GM21717 (cell line): Measurements from ENCODE around the gene LHPP.
A peak's percentile ranks its signal among the peaks of the same experiment; 100 is the strongest.
"Not testable (repeated sequence)": the region's sequence is repeated elsewhere in the genome, so short reads cannot be mapped to it uniquely, and the experiment has no call there.

Experiments used
- ATAC-seq: cut with Tn5 transposase; IDR thresholded peaks from one replicate; pipeline ENCODE4 v1.9.1; 2021; ENCODE audit warnings: mild to moderate bottlenecking, moderate library complexity; ENCODE audit not compliant: unreplicated experiment

Gene LHPP, protein sequence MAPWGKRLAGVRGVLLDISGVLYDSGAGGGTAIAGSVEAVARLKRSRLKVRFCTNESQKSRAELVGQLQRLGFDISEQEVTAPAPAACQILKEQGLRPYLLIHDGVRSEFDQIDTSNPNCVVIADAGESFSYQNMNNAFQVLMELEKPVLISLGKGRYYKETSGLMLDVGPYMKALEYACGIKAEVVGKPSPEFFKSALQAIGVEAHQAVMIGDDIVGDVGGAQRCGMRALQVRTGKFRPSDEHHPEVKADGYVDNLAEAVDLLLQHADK

GRCh38 chr10:124461642-124462347 is at the start of gene LHPP:
Gene LHPP (plus strand): TSS chr10:124461823. CDS start chr10:124461863, 40 bp downstream.
- peak; percentile 95 for ATAC-seq

DNA sequence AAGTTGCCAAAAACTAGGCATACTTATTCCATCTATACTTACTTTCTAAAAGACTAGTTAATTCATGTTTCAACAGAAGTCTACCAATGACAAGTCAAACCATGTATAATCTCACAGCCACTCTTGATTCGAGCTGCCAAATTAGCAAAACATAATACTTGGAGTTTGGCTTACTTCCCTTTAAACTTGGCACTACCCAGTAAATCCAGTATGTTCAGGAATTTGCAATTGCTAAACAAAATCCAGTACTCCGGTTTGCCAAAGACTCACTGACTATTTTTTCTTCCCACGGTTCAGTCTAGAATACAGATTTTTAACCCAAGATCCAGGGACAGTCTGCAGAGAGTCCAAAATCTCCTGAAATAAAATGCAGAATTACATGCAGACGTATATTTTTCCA is 47.5 kb upstream of the LHPP start:
- ATAC-seq = no peak

DNA sequence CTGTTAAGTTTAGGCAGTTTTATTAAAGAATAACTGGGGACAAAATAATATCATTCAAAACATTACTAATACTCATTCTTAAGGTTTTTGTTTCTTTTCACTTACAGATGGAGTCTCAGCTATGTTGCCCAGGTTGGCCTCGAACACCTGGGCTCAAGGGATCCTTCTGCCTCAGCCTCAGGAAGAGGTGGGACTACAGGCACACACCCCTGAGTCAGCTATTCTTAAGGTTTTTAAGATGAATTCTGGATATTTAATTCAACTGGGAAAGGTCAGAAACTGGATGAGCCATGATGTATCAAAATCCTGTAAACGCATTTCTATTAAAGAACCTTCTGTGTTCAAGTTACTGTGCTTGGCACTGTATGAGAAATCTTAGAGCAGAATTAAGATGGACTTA is 46.4 kb upstream of the LHPP start:
- ATAC-seq = no peak

- ATAC-seq = no peak
Measured at GRCh38 chr10:124416733-124417132, 44.9 kb upstream of the LHPP start.

GRCh38 chr10:124417895-124418725 is 43.5 kb upstream of the LHPP start:
- ATAC-seq = peak; percentile 37

- ATAC-seq = peak; percentile 95
Measured at GRCh38 chr10:124418726-124419501, 42.7 kb upstream of the LHPP start, which contains the start of gene OAT. Gene OAT (minus strand): TSS chr10:124418923. CDS start chr10:124412171, 6,752 bp downstream.

- no peak for ATAC-seq
Measured at GRCh38 chr10:124419635-124420034, 42.0 kb upstream of the LHPP start.

DNA sequence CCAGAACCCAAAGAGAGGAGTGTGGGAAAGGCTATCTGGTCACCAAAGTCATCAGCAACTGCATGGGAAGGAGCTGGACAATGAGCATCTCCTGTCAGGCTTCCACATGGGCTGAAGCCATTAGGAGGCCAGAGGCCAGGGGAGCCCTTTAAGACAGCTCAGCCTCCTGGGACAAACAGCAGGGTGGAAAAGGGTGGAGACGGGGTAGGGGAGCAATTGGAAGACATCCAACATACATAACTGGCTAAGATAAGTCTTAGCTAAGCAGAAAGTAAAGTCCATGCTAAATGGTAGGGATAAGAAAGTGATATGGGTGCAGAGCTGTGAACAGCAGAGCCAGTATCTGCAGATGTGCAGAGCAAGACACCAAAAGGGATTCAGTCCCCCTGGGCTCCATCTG is 41.4 kb upstream of the LHPP start:
- no peak for ATAC-seq

DNA sequence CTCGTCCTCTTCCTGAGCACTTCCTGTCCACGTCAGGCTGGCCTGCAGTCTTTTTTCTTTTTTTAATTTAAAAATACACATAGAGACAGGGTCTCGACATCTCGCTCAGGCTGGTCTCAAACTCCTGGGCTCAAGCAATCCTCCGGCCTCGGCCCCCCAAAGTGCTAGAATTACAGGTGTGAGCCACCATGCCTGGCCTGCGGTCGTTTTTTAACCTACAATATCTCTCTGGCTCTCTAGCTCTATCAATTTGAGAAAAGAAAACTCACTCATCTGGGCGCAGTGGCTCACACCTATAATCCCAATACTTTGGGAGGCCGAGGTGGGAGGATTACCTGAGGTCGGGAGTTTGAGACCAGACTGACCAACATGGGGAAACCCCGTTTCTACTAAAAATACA is 38.9 kb upstream of the LHPP start:
- no peak for ATAC-seq

DNA sequence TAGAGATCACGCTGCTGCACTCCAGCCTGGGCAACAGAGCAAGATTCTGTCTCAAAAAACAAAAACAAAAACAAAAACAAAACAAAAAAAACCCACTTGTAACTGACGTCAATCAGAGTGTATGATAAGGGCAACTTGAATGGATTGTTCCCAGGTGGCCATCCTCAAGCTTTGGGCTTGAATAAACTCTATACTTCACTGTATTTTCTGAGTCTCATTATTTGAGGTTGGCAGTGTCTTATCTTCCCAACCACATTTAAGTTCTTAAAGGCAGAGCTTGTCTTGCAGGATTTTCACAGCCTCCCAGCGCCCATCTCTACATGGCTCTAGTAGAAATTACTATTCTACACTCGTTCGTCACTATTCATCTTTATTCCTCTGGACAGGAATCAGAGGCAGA is 37.8 kb upstream of the LHPP start:
- no peak for ATAC-seq

- no peak for ATAC-seq
Measured at GRCh38 chr10:124425227-124425962, 36.2 kb upstream of the LHPP start.

DNA sequence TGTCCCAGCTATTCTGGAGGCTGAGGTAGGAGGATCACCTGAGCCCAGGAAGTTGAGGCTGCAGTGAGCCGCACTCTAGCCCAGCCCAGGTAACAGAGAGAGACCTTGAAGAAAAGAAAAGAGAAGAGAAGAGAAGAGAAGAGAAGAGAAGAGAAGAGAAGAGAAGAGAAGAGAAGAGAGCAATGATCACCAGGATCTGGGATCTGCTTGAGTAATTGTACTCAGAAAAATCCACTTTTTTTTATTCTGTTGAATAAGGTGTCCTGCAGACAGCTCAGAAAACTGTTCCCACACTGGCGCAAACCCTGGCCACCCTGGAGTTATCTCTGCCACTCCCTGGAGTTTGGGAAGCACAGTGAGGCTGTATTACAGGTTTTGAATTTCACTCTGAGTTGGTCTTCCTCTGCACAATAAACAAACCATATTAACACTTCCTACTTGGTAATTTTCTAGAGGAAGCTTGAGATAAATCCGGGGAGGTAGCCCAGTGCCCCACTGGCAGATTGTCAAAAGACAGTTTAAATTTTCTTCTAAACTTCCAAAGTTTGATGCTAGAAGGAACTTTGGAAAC is 33.3 kb upstream of the LHPP start:
- no peak for ATAC-seq

- ATAC-seq = no peak
Measured at GRCh38 chr10:124429576-124429975, 32.0 kb upstream of the LHPP start.

DNA sequence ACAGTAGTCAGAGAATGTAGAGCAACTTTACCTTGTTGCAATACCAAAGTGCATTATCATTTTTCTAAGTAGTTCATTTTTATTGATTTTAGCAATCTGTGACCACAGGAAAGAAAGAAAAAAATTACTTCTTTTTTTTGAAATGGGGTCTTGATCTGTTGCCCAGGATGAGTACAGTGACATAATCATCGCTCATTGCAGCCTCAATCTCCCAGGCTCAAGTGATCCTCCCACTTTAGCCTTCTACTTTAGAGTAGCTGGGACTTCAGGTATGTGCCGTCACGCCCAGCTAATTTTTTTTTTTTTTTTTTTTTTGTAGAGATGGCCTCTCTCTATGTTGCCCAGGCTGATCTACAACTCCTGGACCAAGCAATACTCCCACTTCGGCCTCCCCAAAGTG is 31.5 kb upstream of the LHPP start:
- no peak for ATAC-seq

DNA sequence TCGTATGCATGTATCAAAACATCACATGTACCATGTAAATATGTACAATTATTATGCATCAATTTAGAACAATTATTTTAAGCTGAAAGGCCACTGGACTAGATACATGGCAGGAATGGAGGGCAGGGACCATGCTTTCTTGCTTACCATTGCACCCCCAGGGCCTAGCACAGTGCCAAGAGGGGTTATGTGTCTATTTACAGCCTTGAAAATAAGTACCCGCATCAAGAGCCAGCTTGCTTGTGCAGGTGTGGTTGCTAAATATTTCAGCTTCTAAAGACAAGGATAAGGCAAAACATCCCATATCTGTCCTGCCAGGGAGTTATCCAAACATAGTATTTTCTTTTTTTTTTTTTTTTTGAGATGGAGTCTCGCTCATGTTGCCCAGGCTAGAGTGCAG is 28.2 kb upstream of the LHPP start:
- ATAC-seq = no peak

GRCh38 chr10:124435683-124436082 is 25.9 kb upstream of the LHPP start:
- ATAC-seq = not testable (repeated sequence)

DNA sequence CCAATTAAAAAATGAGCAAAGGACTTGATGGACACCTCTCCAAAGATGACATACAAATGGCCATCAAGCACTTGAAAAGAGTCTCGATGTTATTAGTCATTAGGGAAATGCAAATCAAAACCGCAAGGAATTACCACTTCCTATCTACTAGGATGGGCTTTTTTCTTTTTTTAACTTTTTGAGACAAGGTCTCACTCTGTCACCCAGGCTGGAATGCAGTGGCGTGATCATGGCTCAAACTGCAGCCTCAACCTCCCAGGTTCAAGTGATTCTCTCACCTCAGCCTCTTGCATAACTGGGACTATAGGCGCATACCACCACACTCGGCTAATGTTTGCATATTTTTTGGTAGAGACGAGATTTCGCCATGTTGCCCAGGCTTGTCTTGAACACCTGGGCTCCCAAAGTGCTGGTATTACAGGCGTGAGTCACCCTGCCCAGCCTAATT is 25.4 kb upstream of the LHPP start:
- peak; percentile 76 for ATAC-seq

DNA sequence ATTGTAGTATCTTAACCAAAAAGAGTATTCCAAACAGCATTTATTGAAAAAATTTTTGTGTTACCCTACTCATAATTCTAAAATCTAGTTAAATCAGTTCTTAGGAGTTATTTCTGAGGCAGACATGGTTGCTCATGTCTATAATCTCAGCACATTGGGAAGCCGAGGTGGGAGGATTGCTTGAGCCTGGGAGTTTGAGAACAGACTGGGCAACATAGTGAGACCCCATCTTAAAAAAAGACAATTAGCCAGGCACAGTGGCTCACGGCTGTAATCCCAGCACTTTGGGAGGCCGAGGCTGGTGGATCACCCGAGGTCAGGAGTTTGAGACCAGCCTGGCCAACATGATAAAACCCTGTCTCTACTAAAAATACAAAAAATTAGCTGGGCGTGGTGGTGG is 19.9 kb upstream of the LHPP start:
- not testable (repeated sequence) for ATAC-seq

- ATAC-seq = no peak
Measured at GRCh38 chr10:124446830-124447750, 14.5 kb upstream of the LHPP start.
